NCI-H2171 treated with DMSO at 0.1 percent for 48 hours (cell line): ENCODE measurements around the gene CD96.
"Not testable (repeated sequence)": the region's sequence is repeated elsewhere in the genome, so short reads cannot be mapped to it uniquely, and the experiment has no call there.

Experiments used
- DNase-seq: peaks from one replicate; lab custom pipeline; 2025; lab: John Stamatoyannopoulos, UW

The CD96 gene

GRCh38 chr3:111627092-111627491, 85.1 kb downstream of the CD96 start:
- no peak for DNase-seq

DNA sequence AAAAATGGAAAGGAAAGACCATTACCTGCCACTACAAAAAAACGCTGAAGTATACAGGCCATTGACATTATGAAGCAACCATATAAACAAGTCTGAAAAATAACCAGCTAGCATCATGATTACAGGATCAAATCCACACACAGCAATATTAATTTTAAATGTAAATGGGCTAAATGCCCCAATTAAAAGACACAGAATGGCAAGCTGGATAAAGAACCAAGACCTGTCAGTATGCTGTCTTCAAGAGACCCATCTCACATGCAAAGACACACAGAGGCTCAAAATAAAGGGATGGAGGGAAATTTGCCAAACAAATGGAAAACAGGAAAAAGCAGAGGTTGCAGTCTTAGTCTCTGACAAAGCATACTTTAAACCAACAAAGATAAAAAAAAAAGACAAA, 87.0 kb downstream of the CD96 start:
- DNase-seq: not testable (repeated sequence)

DNA sequence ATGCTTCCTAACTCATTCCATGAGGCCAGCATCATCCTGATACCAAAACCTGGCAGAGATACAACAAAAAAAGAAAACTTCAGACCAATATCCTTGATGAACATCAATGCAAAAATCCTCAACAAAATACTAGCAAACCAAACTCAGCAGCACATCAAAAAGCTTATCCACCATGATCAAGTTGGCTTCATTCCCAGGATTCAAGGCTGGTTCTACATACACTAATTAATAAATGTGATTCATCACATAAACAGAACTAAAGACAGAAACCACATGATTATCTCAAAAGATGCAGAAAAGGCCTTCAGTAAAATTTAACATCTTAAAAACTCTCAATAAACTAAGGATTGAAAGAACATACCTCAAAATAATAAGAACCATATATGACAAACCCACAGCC, 88.6 kb downstream of the CD96 start:
- DNase-seq: not testable (repeated sequence)

DNA sequence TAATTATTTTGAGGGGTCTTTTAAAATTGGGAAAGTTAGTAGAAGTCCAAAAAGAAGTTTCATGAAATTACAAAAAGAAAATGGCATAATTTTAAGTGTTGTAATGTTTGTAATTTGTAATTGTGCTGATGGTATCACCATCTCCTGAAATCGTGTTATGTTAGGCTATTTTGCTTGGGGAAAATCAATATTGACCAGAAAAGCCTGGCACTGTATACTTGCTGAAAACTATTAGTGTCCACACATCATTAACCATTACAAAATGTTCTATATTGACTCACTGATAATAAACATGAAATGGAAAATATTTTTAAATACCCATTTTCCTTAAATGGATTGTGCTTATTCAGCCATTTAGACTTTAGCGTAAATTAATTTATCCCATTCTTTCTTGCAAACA, 93.4 kb downstream of the CD96 start:
- DNase-seq: no peak

DNA sequence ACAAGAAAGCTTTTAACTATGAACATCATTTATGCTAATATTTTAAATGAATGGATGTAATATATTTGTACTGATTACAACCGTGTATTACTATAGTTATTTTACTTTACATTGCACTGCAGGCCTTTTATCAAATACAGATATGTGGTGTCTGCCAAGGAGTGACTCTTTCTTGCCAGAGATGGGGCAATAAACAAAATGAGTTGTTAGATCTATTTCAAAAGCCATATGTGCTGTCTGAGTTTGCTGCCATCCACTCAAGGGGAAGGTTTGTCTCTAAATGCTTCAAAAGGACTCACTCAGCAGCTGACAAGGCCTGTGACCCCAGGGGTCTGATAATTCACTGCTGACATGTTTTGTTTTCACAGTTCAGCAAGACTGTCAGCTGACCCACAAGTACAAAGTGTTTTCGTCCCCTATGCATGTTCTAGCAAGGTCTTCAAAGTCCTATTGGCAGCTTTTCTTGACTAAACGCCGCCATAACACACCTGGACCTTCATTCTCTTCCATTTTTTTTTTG, 94.4 kb downstream of the CD96 start:
- DNase-seq: peak; percentile 19

GRCh38 chr3:111639316-111639715, 97.3 kb downstream of the CD96 start:
- peak; percentile 44 for DNase-seq

DNA sequence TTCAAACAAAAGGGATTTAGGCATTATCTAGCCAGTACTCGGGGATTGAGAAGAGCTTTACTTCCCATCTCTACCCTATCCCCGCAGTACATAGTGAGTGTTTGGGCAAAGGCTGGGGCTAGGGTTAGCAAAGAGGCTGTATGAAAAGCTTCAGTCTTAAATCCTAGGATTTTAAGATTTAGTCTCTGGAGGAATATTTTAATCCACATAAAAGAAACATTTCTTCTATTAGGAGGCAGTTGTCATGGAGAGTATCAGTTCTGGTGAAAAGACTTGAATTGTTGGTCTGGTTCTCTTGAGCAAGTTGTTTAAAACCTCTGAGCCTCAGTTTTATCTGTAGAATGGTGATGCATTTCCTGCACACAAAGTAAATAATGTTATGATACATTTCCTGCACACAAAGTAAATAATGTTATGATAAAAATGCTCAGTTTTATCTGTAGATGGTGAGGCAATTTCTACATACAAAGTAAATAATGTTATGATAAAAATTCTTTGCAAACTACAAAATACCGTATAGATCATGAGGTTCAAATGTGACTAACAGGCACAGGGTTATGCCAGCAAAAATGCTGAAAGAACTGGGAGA, 107.1 kb downstream of the CD96 start:
- no peak for DNase-seq

- no peak for DNase-seq
Measured at GRCh38 chr3:111650378-111651275, 108.6 kb downstream of the CD96 start.

GRCh38 chr3:111652492-111653180, 110.6 kb downstream of the CD96 start:
- no peak for DNase-seq

- no peak for DNase-seq
Measured at GRCh38 chr3:111653766-111654165, 111.8 kb downstream of the CD96 start.

DNA sequence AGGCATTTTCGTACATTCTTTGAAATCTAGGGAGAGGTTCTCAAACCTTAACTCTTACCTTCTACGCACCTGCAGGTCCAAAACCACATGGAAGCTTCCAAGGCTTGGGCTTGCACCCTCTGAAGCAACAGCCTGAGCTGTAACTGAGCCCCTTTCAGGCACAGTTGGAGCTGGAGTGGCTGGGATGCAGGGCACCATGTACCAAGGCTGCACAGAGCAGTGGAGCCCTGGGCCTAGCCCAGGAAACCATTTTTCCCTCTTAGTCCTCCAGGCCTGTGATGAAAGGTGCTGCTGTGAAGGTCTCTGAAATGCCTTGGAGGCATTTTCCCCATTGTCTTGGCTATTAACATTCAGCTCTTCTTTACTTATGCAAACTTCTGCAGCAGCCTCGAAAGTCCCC, 120.0 kb downstream of the CD96 start:
- no peak for DNase-seq

DNA sequence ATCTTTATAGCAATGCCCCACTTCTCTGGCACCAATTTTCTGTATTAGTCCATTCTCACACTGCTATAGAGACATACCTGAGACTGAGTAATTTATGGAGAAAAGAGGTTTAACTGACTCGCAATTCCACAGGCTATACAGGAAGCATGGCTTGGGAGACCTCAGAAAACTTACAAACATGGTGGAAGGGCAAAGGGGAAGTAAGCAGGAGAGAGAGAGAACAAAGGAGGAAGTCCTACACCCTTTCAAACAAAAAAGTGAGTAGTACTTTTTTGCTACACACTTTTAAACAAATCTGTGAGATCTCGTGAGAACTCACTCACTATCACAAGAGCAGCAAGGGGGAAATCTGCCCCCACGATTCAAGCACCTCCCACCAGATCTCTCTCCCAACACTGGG, 120.9 kb downstream of the CD96 start:
- no peak for DNase-seq

GRCh38 chr3:111666041-111666735, 124.2 kb downstream of the CD96 start:
- no peak for DNase-seq

GRCh38 chr3:111667170-111667569, 125.2 kb downstream of the CD96 start:
- no peak for DNase-seq

DNA sequence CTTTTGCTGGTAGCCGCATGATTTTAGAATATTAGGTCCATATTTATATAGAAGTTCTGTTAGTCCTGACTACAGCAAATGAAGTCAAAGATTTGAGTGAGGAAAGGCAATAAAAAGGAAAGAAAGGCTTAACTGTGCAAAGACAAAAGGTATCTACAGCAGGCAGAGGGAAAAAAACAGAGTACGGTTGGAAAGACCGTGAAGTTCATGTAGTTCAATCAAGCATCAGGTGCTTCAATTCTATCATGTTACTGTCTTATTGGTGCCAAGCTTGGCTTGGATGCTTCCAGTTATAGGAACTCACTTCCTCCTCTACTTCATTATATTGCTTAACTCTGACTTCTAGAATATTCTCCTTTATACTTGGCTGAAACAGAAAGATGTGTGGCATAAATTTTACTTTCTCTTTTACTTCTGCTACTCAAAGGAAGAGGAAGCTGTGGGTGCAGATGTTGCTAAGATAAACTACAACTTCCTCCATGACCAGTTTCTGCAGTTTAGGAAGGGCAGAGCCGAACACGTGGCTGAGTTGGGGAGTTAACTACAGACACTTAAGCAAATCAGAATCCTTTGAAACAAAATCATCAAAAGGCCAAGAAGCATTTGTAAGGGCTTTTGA, 125.7 kb downstream of the CD96 start:
- DNase-seq: no peak

- no peak for DNase-seq
Measured at GRCh38 chr3:111668326-111668725, 126.3 kb downstream of the CD96 start.

- peak; percentile 88 for DNase-seq
Measured at GRCh38 chr3:111668888-111669488, 127.0 kb downstream of the CD96 start.

DNA sequence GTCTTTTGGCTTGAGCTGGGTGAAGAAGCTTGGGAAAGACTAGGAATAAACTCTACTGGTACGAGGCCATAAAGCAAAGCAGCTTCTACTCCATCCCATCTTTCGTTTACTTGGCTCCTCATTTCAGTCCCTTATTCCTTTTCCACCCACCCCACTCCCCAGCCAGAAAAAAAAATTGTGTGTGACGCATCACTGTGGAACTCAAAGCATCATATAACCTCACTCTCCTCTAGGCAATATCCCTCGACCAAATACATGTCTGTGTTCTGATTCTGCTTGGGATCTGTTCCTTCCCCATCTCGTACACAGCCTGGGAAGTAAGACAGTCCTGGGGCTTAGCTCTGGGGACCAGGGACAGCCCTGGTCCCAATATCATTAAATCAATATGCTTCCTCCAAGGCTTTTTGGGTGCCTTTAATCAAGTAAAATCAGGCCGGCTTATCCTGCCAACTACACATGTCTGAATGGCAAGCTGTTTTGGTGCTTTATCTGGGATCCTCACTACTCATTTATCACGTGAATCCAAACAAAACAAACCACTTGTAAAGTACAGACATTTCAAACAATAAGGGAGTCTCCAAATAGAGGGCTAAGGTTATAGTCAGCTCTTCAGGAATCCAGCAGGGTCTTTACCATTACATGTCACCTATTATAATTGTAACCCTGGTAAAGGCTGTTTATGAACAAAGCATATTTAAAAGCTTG, 128.1 kb downstream of the CD96 start:
- no peak for DNase-seq

- DNase-seq: not testable (repeated sequence)
Measured at GRCh38 chr3:111672461-111672860, 130.5 kb downstream of the CD96 start.

DNA sequence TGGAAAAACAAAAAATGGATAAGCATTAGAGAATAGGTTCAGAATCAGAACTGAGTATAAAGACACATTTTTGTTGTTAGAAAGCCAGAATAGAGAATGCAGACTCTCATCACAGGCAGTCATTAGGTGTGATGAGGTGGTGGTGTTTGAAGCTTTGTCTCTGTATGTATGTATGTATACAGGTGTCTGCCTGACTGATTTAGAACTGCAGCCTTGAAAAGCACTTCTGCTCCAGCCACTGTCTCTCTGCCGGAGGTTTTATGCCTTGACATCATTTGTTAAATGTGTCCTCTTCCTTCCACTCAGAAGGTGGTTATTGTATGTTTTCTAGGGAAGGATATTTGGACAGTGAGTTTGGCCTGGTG, 133.8 kb downstream of the CD96 start:
- peak; percentile 37 for DNase-seq
